Measurements from ENCODE around the gene LYST. TPM values are rescaled to one million over a fixed set of nuclear protein-coding genes. Genes with fewer than 3 reads are reported as not detected.

Gene LYST
- total RNA-seq, 1 donor from 2014 or later, result 7.2 TPM

DNA sequence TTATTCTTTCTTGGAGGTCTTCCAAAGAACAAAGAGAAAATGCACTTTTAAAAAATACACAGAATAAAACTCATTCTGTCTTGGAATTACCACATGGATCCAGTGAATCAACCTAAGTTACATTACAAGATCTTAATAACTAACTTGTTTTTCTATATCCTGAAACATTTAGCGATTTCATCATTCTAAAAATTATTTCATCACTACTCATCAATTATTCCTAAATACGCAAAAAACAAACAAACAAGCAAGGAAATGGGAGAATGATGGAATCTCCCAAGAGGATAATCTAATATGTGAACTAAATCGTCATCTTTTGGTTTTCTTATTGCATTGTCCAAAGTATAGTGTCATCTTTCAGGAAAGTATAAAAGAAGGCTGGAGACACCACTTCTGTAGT lies 178.6 kb downstream of the LYST start:
- H3K9me3 Mint-ChIP-seq, result no peaks in the 10 kb centered on the region
- TF ChIP-seq, protein P1, sequence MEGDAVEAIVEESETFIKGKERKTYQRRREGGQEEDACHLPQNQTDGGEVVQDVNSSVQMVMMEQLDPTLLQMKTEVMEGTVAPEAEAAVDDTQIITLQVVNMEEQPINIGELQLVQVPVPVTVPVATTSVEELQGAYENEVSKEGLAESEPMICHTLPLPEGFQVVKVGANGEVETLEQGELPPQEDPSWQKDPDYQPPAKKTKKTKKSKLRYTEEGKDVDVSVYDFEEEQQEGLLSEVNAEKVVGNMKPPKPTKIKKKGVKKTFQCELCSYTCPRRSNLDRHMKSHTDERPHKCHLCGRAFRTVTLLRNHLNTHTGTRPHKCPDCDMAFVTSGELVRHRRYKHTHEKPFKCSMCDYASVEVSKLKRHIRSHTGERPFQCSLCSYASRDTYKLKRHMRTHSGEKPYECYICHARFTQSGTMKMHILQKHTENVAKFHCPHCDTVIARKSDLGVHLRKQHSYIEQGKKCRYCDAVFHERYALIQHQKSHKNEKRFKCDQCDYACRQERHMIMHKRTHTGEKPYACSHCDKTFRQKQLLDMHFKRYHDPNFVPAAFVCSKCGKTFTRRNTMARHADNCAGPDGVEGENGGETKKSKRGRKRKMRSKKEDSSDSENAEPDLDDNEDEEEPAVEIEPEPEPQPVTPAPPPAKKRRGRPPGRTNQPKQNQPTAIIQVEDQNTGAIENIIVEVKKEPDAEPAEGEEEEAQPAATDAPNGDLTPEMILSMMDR (IDR thresholded peaks at IDR 0.05; ENCODE audit: unreplicated experiment), result no peak
- no peak overlapping the region for H3K27ac Mint-ChIP-seq
- no peaks in the 10 kb centered on the region for H3K27me3 Mint-ChIP-seq (ENCODE audit: low read depth)
- no peak for DNase-seq (ENCODE audit: low spot score in 2 of 2, unreplicated experiment in 2 of 2)
- no peak overlapping the region for H3K4me3 Mint-ChIP-seq
- no peaks in the 10 kb centered on the region for H3K4me1 Mint-ChIP-seq
- H3K36me3 Mint-ChIP-seq, result peaks cover 3% of the 10 kb centered on the region

- H3K36me3 Mint-ChIP-seq, result no peaks in the 10 kb centered on the region
- DNase-seq (ENCODE audit: low spot score in 2 of 2, unreplicated experiment in 2 of 2), result no peak
- no peaks in the 10 kb centered on the region for H3K27me3 Mint-ChIP-seq (ENCODE audit: low read depth)
- H3K27ac Mint-ChIP-seq, result no peak overlapping the region
- peaks cover 7% of the 10 kb centered on the region for H3K4me1 Mint-ChIP-seq
- H3K4me3 Mint-ChIP-seq, result no peak overlapping the region
- H3K9me3 Mint-ChIP-seq, result no peaks in the 10 kb centered on the region
- TF ChIP-seq, protein P1 (IDR thresholded peaks at IDR 0.05; ENCODE audit: unreplicated experiment), result no peak
Observed at GRCh38 chr1:235683653-235684052, 183.1 kb downstream of the LYST start.

DNA sequence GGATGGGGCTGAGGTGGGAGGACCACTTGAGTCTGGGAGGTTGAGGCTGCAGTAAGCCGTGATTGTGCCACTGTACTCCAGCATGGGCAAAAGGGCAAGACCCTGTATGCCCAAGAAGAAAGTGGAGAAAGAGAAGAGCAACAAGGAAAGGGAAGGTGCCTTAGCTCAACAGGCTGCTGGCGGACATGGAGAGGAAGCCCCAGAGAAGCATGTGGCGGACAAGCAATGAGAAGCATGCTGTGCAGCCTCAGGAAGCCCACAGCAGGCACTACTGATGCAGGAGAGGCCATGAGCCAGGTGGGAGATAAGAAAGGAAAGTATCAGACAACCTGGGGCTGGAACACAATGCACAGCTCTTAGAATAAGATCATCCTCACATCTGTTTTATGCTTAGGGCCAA lies 184.5 kb downstream of the LYST start:
- no peaks in the 10 kb centered on the region for H3K27me3 Mint-ChIP-seq (ENCODE audit: low read depth)
- no peaks in the 10 kb centered on the region for H3K36me3 Mint-ChIP-seq
- peaks cover 7% of the 10 kb centered on the region for H3K4me1 Mint-ChIP-seq
- no peaks in the 10 kb centered on the region for H3K9me3 Mint-ChIP-seq
- no peak for DNase-seq (ENCODE audit: low spot score in 2 of 2, unreplicated experiment in 2 of 2)
- H3K4me3 Mint-ChIP-seq, result no peak overlapping the region
- no peak overlapping the region for H3K27ac Mint-ChIP-seq
- TF ChIP-seq, protein P1 (IDR thresholded peaks at IDR 0.05; ENCODE audit: unreplicated experiment), result no peak

DNA sequence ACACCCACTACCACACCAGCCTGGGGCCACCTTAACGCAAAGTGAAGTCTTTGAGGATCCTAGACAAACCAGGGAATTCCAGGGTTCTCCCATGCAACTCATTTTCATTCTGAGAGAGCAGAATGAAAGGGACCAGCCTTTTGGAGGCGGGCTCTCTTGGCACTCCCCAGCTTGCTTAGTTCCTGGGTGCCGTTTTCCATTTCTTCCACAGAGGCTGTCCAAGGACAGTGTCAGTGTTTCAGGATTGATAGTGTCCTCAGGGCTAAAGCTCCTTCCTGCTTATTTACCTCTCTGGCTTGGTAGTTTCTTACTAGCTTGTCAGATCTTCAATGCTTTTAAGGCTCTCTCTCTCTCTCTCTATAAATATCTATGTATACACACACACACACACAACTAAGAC lies 187.1 kb downstream of the LYST start:
- TF ChIP-seq, protein P1 (IDR thresholded peaks at IDR 0.05; ENCODE audit: unreplicated experiment), result no peak
- peak overlapping the region; percentile 47 for H3K27ac Mint-ChIP-seq
- H3K4me1 Mint-ChIP-seq, result peaks cover 7% of the 10 kb centered on the region
- no peaks in the 10 kb centered on the region for H3K27me3 Mint-ChIP-seq (ENCODE audit: low read depth)
- H3K4me3 Mint-ChIP-seq, result no peak overlapping the region
- DNase-seq (ENCODE audit: low spot score in 2 of 2, unreplicated experiment in 2 of 2), result no peak
- peaks cover 16% of the 10 kb centered on the region for H3K9me3 Mint-ChIP-seq
- H3K36me3 Mint-ChIP-seq, result peaks cover 19% of the 10 kb centered on the region

DNA sequence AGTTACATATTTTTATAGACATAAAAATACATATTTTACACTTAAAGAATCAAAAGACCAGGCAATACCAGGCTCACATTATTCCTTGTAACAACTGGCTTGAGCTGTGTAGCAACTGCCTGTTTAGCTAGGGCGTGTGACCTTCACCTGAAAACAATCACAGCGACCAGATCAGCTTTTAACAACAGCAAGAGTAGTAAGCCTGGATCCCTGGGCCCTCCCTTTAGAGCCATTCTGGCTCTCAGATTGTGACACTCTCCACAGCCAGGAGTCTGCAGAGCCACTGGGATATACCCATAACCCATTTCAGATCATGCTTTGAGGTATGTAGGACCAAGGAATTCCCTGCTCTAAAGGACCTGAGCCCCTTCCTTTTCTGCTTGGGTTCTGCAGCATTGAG lies 187.7 kb downstream of the LYST start:
- Mint-ChIP-seq H3K27me3 (ENCODE audit: low read depth) (no peaks in the 10 kb centered on the region), H3K36me3 (peaks cover 20% of the 10 kb centered on the region), H3K9me3 (peaks cover 19% of the 10 kb centered on the region), H3K27ac (no peak overlapping the region), H3K4me3 (no peak overlapping the region), H3K4me1 (peaks cover 7% of the 10 kb centered on the region)
- TF ChIP-seq, protein P1 (IDR thresholded peaks at IDR 0.05; ENCODE audit: unreplicated experiment), result no peak
- DNase-seq (ENCODE audit: low spot score in 2 of 2, unreplicated experiment in 2 of 2), result no peak

Data from mesothelial cell of epicardium (in vitro differentiated cells).